Urinary bladder (tissue), 4 donors: ENCODE results near the gene ATP1A3. TPM values are rescaled to one million over a fixed set of nuclear protein-coding genes. Genes with fewer than 3 reads are reported as not detected.
"Not testable (repeated sequence)": the region's sequence is repeated elsewhere in the genome, so short reads cannot be mapped to it uniquely, and the experiment has no call there.

Experiments used
- DNase-seq: peaks from one replicate; pipeline ENCODE4 v3.0.0-alpha.2; 2015; ENCODE audit errors: extremely low spot score
- H3K27ac ChIP-seq: one replicate; pipeline ENCODE4 v1.5.1; 2013; ENCODE audit warnings: low read depth, mild to moderate bottlenecking, moderate library complexity
- H3K36me3 ChIP-seq: one replicate; pipeline ENCODE4 v1.6.1; 2013; ENCODE audit warnings: mild to moderate bottlenecking, moderate library complexity; ENCODE audit not compliant: insufficient read depth
- H3K4me1 ChIP-seq: one replicate; pipeline ENCODE4 v1.6.1; 2013; ENCODE audit warnings: mild to moderate bottlenecking, moderate library complexity; ENCODE audit not compliant: insufficient read depth
- H3K4me3 ChIP-seq: one replicate; pipeline ENCODE4 v1.5.1; 2013; ENCODE audit warnings: low read depth, low read length
- WGBS: extraction: QIAGEN DNeasy Blood & Tissue Kit; methylation state at CpG from one replicate; pipeline ENCODE4 v1.1.7; 2013; 5-methylcytosine and 5-hydroxymethylcytosine counted together
- polyA plus RNA-seq: library from polyadenylated mRNA; stranded (reverse); fragments of 200-250 nt; gene quantifications from one replicate; pipeline ENCODE4 v1.2.3, GENCODE V29; 2013
- total RNA-seq: library from RNA; depleted of rRNA; stranded (reverse); fragments of >200 nt; gene quantifications from one replicate; pipeline ENCODE4 v1.2.3, GENCODE V29; 2014
- donor health status: healthy with polysubstance abuse.
- donor health status: healthy.

ATP1A3 gene
- total and polyA plus RNA-seq, 2 donors, result 0.37 to 0.77 TPM

- DNase-seq, result no peak
- peak overlapping the region; percentile 51 for H3K4me3 ChIP-seq
- H3K4me1 ChIP-seq, result peaks cover 1% of the 10 kb centered on the region
- H3K36me3 ChIP-seq, result no peaks in the 10 kb centered on the region
- WGBS, result 2% methylated on average over 80 of the region's 83 CpGs
- H3K27ac ChIP-seq, result no peak overlapping the region
These were observed 53.9 kb downstream of the ATP1A3 start for GRCh38 chr19:41939861-41940730.

DNA sequence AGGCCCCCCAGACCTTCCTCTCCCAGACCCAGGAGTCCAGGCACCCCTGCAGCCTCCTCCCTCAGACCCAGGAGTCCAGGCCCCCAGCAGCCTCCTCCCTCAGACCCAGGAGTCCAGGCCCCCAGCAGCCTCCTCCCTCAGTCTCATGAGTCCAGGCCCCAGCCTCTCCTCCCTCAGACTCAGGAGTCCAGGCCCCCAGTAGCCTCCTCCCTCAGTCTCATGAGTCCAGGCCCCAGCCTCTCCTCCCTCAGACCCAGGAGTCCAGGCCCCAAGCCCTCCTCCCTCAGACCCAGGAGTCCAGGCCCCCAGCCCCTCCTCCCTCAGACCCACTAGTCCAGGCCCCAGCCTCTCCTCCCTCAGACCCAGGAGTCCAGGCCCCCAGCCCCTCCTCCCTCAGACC lies 54.8 kb downstream of the ATP1A3 start:
- H3K4me3 ChIP-seq, H3K36me3 ChIP-seq, H3K4me1 ChIP-seq, H3K27ac ChIP-seq, DNase-seq: not testable (repeated sequence)

DNA sequence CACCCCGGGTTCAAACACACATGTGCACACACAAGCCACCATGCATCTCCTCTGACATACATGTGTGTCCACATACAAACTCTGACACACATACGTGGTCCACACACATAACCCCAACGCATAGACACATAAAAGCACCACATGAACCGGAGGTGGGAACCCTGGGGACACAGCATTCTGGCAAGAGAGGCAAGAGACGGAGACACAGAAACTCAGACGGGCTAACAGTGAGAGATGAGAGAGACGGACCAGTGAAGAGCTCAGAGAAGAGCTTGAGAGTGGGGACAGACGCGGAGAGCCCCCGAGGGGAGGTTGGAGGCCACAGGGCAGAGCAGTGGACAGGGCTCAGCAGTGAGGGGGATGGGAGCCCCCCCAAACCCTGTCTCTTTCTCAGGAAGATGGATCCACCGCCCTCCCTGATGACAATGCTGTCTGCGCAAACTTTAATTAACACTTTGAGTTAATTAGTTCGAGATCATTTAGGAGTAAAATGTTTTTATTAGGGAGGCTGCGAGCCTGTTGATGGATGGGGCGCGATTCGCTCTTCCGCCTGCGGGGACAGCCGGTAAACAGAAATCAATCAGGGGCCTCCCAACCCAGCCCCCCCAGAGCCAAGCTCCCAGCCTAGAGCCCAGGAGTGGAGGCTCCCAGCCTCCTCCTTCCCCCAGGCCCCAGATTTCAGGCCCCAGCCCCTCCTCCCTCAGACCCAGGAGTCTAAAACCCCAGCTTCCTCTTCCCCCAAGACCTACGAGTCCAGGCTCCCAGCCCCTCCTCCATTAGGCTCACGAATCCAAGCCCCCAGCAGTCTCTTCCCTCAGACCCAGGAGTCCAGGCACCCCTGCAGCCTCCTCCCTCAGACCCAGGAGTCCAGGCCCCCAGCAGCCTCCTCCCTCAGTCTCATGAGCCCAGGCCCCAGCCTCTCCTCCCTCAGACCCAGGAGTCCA lies 56.2 kb downstream of the ATP1A3 start:
- Histone ChIP-seq H3K27ac (no peak overlapping the region), H3K4me3 (no peak overlapping the region), H3K4me1 (peaks cover 1% of the 10 kb centered on the region), H3K36me3 (no peaks in the 10 kb centered on the region)
- DNase-seq, result no peak
- 39% methylated on average over 22 of the region's 22 CpGs for WGBS

- WGBS, result 62% methylated on average over 15 of the region's 15 CpGs
- Histone ChIP-seq H3K36me3 (no peaks in the 10 kb centered on the region), H3K27ac (no peak overlapping the region), H3K4me1 (peaks cover 1% of the 10 kb centered on the region), H3K4me3 (no peak overlapping the region)
- DNase-seq, result no peak
These were observed 57.1 kb downstream of the ATP1A3 start for GRCh38 chr19:41936961-41937360.

- Histone ChIP-seq H3K36me3 (no peaks in the 10 kb centered on the region), H3K27ac (no peak overlapping the region), H3K4me3 (no peak overlapping the region), H3K4me1 (peaks cover 1% of the 10 kb centered on the region)
- DNase-seq, result no peak
- WGBS, result 74% methylated on average over 8 of the region's 8 CpGs
These were observed 57.6 kb downstream of the ATP1A3 start for GRCh38 chr19:41936416-41936850.

- Histone ChIP-seq H3K4me3 (no peak overlapping the region), H3K4me1 (peaks cover 1% of the 10 kb centered on the region), H3K27ac (no peak overlapping the region), H3K36me3 (no peaks in the 10 kb centered on the region)
- WGBS, result 15% methylated on average over 26 of the region's 26 CpGs
- no peak for DNase-seq
These were observed 58.1 kb downstream of the ATP1A3 start for GRCh38 chr19:41935760-41936415.

GRCh38 chr19:41934849-41935374 lies 59.1 kb downstream of the ATP1A3 start:
- 22% methylated on average over 7 of the region's 7 CpGs for WGBS
- Histone ChIP-seq H3K27ac (no peak overlapping the region), H3K36me3 (no peaks in the 10 kb centered on the region), H3K4me1 (no peaks in the 10 kb centered on the region), H3K4me3 (no peak overlapping the region)
- DNase-seq, result no peak

DNA sequence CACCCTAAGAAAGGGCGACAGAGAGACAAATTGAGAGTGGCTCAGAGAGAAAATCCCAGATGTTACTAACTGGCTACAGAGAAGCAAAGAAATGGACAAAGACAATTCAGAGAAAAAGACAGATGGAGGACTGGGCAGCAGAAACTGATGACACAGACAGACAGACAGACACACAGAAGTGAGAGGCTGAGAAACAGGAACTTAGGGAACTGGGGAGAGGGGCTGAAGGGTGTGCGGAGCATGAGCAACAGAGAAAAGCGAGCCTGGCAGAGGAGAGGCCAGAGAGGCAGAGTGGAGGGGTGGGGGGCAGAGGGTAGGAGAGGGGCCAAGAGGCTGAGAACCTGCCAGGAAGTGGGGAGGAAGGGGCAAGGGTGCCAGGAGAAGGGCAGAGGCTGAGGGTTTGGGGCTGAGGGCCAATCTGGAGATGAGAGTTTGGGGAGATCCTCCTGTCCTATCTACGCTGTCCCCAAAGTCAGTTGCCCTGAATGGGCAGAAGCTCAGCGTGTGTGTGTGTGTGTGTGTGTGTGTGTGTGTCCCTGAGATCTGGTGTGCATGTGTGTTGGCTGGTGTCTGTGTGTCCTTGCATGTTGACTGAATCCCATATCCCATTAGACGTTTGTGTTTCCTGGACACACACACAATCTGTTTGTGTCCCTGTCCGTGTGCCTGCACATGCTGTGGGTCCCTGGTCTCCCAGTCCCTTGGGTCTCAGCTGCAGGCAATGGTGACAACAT lies 60.2 kb downstream of the ATP1A3 start:
- no peaks in the 10 kb centered on the region for H3K36me3 ChIP-seq
- no peak overlapping the region for H3K27ac ChIP-seq
- DNase-seq, result no peak
- WGBS, result 55% methylated on average over 7 of the region's 7 CpGs
- no peak overlapping the region for H3K4me3 ChIP-seq
- H3K4me1 ChIP-seq, result no peaks in the 10 kb centered on the region

- no peaks in the 10 kb centered on the region for H3K36me3 ChIP-seq
- H3K4me1 ChIP-seq, result peaks cover 2% of the 10 kb centered on the region
- DNase-seq, result no peak
- WGBS, result 21% methylated on average over 29 of the region's 29 CpGs
- no peak overlapping the region for H3K4me3 ChIP-seq
- no peak overlapping the region for H3K27ac ChIP-seq
These were observed 61.2 kb downstream of the ATP1A3 start for GRCh38 chr19:41932720-41933332.

- WGBS, result 23% methylated on average over 11 of the region's 11 CpGs
- H3K27ac ChIP-seq, result no peak overlapping the region
- H3K4me3 ChIP-seq, result no peak overlapping the region
- H3K4me1 ChIP-seq, result peaks cover 2% of the 10 kb centered on the region
- no peak for DNase-seq
- H3K36me3 ChIP-seq, result no peaks in the 10 kb centered on the region
These were observed 61.7 kb downstream of the ATP1A3 start for GRCh38 chr19:41932259-41932719.

DNA sequence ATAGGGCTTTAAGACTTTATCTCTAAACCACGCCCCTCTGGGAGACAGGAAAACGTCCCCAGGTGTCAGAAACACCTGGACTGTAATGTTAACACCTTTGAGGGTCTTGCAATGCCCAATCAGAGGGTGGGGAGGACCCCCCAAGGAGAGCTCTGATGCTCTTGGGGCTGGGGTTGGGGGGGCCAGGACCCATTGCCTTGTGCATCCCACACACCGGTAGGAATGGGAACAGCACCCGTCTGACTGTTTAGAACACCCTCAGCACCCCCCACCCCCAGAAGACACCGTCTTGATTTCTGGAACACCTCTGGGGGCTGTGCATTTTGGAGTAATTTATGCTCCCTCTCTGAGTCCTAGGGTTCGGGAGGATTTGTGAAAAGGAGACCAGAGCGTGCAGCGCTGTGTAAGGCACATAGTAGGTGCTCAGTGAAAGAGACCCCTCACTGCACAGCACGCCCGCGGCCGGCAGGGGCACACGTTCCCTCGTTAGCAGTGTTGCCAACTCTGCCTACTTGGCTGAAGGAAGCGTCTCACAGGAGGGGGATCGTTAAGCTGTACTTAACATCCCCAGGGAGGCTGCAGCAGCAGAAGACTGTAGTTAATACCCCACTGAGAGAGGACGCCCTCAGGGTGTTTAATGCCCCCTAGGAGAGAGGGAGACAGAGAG lies 63.0 kb downstream of the ATP1A3 start:
- 8% methylated on average over 17 of the region's 17 CpGs for WGBS
- Histone ChIP-seq H3K4me3 (no peak overlapping the region), H3K27ac (no peak overlapping the region), H3K4me1 (peaks cover 2% of the 10 kb centered on the region), H3K36me3 (no peaks in the 10 kb centered on the region)
- no peak for DNase-seq

DNA sequence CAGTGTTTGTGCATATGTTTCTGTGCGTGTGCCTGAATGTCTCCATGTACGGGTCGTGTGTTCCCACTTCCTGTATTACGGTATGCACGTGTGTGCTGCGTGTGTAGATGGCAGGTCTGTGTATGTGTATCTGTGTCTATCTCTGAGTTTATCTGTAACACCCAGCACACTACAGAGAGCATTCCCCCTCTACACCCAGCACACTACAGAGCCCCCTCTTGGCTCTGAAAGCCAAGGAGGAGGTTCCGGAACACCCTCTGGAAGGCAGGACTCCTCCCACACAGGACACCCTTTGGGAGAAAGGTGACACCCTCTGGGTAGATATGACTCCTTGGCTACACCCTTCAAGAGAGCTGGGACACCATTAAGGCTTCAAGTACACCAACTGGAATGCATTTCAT lies 63.7 kb downstream of the ATP1A3 start:
- no peak for DNase-seq
- no peaks in the 10 kb centered on the region for H3K36me3 ChIP-seq
- 10% methylated on average over 7 of the region's 7 CpGs for WGBS
- peaks cover 2% of the 10 kb centered on the region for H3K4me1 ChIP-seq
- no peak overlapping the region for H3K4me3 ChIP-seq
- no peak overlapping the region for H3K27ac ChIP-seq
